Natural killer cell treated with Interleukin-12 subunit alpha and Interleukin-12 subunit beta and Interleukin-15 and Interleukin-18, amount 100 ng/mL, for 72 hours (primary cell): ENCODE results near the gene SLC24A4. TPM values are rescaled to one million over a fixed set of nuclear protein-coding genes. Genes with fewer than 3 reads are reported as not detected.

Experiments used
- ATAC-seq, 2 donors: fragments of 150-1000 bp; cut with Tn5 transposase in 1 of 2; sonication (Bioruptor Pico), chemical (Tn5 transposase) in 1 of 2; 2 replicates each; pipeline ENCODE4 v1.10.0; 2021
- DNase-seq: peaks from one replicate; pipeline ENCODE4 v3.0.0; 2022; ENCODE audit warnings: low spot score
- H3K27ac Mint-ChIP-seq, 2 donors: 1 replicate in 1 of 2; 2 replicates in 1 of 2; pipeline ENCODE4 v1.8.0; 2022; ENCODE audit warnings: mixed read lengths in 2 of 2, mild to moderate bottlenecking in 1 of 2, moderate library complexity in 1 of 2
- H3K27me3 Mint-ChIP-seq, 2 donors: 1 replicate in 1 of 2; 2 replicates in 1 of 2; pipeline ENCODE4 v1.8.0; 2022; ENCODE audit warnings: mixed read lengths in 2 of 2
- H3K36me3 Mint-ChIP-seq: one replicate; pipeline ENCODE4 v1.8.0; 2022; ENCODE audit warnings: mixed read lengths
- H3K4me1 Mint-ChIP-seq, 2 donors: 1 replicate in 1 of 2; 2 replicates in 1 of 2; pipeline ENCODE4 v1.8.0; 2022; ENCODE audit warnings: low read depth in 2 of 2, mixed read lengths in 2 of 2, mild to moderate bottlenecking in 1 of 2
- H3K4me3 Mint-ChIP-seq: one replicate; pipeline ENCODE4 v1.8.0; 2022; ENCODE audit warnings: mixed read lengths
- H3K9me3 Mint-ChIP-seq: 2 replicates; pipeline ENCODE4 v1.8.0; 2022; ENCODE audit warnings: mixed read lengths
- total RNA-seq, 2 donors: library from RNA; stranded (reverse); gene quantifications; one replicate each; pipeline ENCODE4 v1.2.3, GENCODE V29; 2022

Gene SLC24A4
- total RNA-seq, 2 donors from 2014 or later = 0.17 to 0.36 TPM

DNA sequence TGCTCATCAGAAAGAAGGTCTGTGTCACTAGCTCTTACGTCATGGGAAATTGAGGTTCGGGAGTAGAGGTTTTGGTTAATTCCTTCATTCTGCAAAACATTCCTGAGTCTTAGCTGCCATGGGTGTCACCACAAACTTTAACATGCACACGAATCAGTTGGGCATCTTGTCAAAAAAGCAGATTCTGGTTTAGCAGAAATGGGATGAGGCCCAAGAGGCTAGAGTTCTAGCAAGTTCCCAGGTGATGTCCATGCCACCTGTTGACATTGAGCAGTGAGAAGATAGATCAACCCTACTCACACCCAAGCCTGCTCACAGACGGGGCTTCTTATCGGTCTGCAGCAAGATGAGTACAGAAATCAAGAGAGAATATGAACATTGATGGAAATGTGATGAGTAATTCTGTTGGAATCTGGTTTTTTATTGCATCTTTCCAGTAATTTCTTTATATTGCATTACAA is 179.0 kb downstream of the SLC24A4 start:
- ATAC-seq = no peak
- Mint-ChIP-seq H3K9me3 (no peaks in the 10 kb centered on the region), H3K27me3 (peaks cover 0 to 2% of the 10 kb centered on the region in 2 donors)

DNA sequence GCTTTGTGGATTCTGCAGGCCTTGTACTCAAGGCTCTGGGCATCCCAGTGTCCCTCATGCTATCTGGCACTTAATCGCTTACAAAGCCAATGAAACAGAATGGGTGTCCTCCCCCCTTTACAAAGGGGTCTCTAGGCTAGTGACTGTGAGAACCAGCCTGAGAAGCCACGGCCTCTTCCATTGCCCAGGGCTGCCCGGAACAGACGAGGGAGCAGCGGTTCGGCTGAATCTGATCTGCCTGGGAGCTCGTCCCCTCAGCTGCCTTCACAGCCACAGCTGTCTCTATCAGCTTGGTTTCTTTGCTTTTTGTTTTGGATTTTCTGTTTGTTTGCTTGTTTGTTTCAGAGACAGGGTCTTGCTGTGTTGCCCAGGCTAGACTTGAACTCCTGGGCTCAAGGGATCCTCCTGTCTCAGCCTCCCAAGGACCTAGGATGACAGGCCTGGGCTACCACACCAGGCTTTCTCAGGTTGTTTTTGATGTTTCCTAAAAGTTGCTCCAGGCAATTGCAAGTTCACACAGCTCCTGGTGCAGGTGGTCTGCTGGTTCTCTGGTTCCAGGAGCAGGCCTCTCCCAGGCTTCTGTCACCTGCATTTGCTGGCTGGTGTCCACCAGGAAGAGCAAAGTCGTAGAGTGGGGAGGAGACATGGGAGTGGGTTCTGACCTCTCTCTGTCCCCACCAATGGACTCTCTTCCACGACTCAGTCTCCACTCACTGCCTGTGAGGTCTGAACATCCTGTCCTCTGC is 179.7 kb downstream of the SLC24A4 start:
- peak overlapping the region in 1 of 2 donors; percentile 74 for H3K27ac Mint-ChIP-seq
- no peaks in the 10 kb centered on the region for H3K36me3 Mint-ChIP-seq
- no peak for ATAC-seq

More for the DNA sequence above, 179.0 kb downstream of the SLC24A4 start:
- Mint-ChIP-seq H3K27ac (no peak overlapping the region), H3K4me1 (peaks cover 9 to 18% of the 10 kb centered on the region in 2 donors), H3K36me3 (no peaks in the 10 kb centered on the region), H3K4me3 (no peak overlapping the region)
- DNase-seq = no peak

DNA sequence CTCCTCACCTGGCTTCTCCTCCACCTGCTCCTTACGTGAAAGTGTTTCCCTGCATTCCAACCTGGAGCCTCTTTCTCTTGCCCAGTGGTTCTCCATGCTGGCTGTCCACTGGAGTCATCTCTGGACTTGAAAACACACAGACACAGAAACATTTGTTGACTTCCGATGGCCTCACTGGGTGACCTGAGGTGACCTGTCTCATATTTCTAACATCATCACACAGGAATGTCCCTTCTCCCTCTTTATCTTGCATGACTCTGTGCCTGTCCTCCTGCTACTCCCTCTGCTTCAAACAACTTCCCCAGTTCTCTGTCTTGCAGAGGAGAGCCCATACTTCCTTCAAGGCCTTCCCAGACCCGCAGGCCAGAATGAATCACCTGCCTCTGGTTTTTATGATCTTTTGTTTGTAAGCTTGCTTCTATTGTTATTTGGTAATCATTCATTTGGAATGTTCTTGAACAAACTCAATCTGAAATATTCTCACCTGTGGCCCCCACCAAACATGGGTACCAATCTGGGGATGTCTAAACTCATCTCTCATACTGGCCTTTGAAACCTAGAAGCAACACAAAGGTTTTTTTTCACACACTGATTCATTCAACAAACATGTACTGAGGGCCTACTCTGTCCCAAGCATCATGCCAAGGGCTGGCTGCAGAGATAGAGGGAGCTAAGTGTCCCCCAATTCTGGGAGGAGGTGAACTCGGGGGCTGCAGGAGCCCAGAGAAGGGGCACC is 181.0 kb downstream of the SLC24A4 start:
- no peaks in the 10 kb centered on the region for H3K9me3 Mint-ChIP-seq
- ATAC-seq (no peak), DNase-seq (peak; percentile 12)
- H3K4me1 Mint-ChIP-seq = peaks cover 15 to 22% of the 10 kb centered on the region in 2 donors
- H3K27me3 Mint-ChIP-seq = peaks cover 0 to 2% of the 10 kb centered on the region in 2 donors
- H3K4me3 Mint-ChIP-seq = no peak overlapping the region
- H3K36me3 Mint-ChIP-seq = no peaks in the 10 kb centered on the region
- H3K27ac Mint-ChIP-seq = peak overlapping the region in 1 of 2 donors; percentile 74

More for the DNA sequence above, 179.7 kb downstream of the SLC24A4 start:
- Mint-ChIP-seq H3K27me3 (peaks cover 0 to 2% of the 10 kb centered on the region in 2 donors), H3K4me1 (peaks cover 15 to 22% of the 10 kb centered on the region in 2 donors), H3K9me3 (no peaks in the 10 kb centered on the region), H3K4me3 (no peak overlapping the region)
- no peak for DNase-seq

DNA sequence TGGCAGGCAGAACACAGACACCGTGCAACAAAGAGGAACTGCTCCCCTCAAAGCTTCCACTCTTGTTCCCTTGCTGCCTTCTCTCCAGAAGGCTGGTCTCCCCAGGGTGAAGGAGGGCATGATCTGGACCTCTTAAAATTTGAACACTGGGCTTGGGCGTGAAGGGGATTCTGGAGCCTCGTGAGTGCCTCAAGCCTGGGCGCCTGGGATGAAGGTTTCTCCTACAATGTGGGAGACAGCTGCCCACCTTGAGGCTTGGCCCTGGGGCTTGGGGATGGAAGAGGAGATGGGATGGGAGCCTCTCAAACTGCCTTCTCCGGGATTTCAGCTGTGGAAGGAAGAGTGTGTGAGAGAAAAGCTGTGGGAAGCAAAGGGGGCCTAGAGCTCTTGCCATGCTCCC is 182.9 kb downstream of the SLC24A4 start:
- Mint-ChIP-seq H3K4me3 (no peak overlapping the region), H3K27ac (no peak overlapping the region), H3K36me3 (no peaks in the 10 kb centered on the region), H3K27me3 (peaks cover 0 to 2% of the 10 kb centered on the region in 2 donors), H3K4me1 (peaks cover 15 to 25% of the 10 kb centered on the region in 2 donors), H3K9me3 (no peaks in the 10 kb centered on the region)
- DNase-seq = peak; percentile 31
- no peak for ATAC-seq

DNA sequence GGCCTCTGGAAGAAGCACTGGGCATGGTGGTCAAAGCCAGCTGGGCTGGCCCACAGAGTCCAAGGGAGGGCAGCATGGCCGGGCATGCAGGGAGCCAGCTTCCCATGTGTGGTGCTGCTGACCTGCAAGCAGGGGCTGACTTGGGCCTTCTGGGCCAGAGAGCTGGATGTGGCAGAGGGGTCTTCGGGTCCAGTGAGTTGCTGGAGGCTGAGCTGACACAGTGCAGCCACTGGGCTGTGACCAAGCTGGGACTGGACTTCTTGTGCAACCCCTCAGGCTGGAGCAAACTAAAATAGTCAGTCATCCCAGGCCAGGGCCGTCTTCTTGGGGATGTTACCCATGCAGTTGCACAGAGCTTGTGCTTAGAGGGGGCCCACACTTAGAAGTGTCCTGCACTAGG is 183.3 kb downstream of the SLC24A4 start:
- H3K36me3 Mint-ChIP-seq = no peaks in the 10 kb centered on the region
- peak; percentile 31 for DNase-seq
- H3K27me3 Mint-ChIP-seq = peaks cover 0 to 2% of the 10 kb centered on the region in 2 donors
- H3K9me3 Mint-ChIP-seq = no peaks in the 10 kb centered on the region
- no peak for ATAC-seq
- no peak overlapping the region for H3K27ac Mint-ChIP-seq
- no peak overlapping the region for H3K4me3 Mint-ChIP-seq
- H3K4me1 Mint-ChIP-seq = peaks cover 15 to 28% of the 10 kb centered on the region in 2 donors

DNA sequence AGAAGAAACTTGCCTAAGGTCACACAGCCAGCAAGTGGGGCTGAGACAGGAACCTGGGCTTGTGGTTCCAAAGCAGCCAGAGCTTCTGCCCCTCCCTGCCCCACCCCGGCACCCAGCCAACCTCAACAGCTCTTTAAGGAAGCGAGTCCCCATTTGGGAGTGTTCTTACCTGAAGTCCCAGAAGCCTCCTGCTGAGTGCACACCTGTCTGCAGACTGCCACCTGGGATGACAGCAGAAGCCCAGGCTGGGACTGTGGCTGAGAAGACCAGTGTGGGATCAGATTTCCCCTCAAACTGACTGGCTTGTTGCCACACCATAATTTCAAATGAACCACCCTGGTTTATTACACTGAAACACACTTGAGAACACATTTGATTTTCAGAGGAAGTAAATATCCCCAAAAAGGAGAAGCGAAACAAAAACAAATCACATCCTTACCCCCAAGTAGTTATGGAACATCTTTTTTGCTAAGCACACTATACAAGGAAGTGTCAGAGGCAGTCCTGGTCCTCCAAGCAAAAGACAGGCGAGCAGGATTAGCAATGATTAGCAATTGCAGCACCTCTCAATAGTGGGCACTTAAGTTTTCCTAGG is 184.3 kb downstream of the SLC24A4 start:
- Mint-ChIP-seq H3K27ac (peak overlapping the region in 1 of 2 donors; percentile 3), H3K9me3 (no peaks in the 10 kb centered on the region), H3K36me3 (no peaks in the 10 kb centered on the region), H3K27me3 (peaks cover 0 to 2% of the 10 kb centered on the region in 2 donors), H3K4me3 (no peak overlapping the region), H3K4me1 (peaks cover 21 to 37% of the 10 kb centered on the region in 2 donors)
- ATAC-seq (no peak), DNase-seq (peak; percentile 35)

DNA sequence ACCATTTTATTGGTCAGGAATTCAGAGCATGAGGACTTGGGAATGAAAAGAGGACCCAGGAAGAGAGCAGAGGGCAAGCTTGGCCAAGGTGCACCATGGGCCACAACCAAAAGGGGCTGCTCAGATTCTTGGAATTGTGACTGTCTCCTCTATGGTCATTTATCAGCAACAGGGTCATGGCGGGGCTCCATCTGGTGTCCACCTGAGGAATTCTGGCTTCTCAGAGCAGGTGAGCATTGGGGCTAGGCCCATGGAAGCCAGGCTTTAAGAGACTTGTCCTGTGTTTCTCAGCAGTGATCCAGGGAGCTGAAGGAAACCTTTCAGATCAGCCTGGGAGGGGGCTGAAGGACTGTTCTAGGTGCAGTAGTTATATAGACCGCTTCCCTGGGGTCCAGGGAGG is 188.0 kb downstream of the SLC24A4 start:
- Mint-ChIP-seq H3K36me3 (peaks cover 4% of the 10 kb centered on the region), H3K27ac (peak overlapping the region; percentile 49 to 76), H3K27me3 (no peaks in the 10 kb centered on the region), H3K9me3 (no peaks in the 10 kb centered on the region), H3K4me3 (peak overlapping the region; percentile 47), H3K4me1 (peaks cover 24 to 34% of the 10 kb centered on the region in 2 donors)
- ATAC-seq (no peak), DNase-seq (no peak)

DNA sequence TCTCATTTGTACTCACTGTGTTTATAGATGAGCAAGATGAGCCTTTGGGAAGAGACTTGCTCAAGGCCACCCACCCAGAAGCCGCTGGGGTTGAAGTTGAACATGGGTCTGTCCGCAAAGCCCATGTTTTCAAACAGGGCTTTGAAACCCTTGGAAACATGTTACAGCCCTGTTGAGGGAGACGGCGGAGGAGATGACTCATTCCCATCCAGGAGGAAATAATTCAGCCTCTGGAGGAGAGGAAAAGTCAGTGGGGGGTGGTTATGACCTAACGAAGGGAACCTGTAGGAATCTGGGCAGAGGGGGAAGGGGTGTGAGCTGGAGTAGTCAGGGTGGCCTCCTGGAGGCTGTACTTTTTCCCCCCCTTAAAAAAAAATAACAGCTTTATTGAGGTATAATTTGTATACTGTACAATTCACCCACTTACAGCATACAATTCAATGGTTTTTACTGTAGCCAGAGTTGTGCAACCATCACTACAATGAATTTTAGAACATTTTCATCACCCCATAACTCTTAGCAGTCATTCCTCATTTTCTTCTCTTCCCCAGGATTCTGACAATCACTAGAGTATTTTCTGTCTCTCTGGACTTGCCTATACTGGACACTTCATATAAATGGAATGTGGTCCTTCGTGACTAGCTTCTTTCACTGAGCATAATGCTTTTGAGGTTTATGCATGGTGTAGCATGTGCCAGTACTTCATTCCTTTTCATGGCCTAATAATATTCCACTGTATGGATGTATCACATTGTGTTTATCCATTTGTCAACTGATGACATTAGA is 188.7 kb downstream of the SLC24A4 start:
- Mint-ChIP-seq H3K4me1 (peaks cover 27 to 35% of the 10 kb centered on the region in 2 donors), H3K27me3 (no peaks in the 10 kb centered on the region), H3K4me3 (peak overlapping the region; percentile 87), H3K36me3 (peaks cover 4% of the 10 kb centered on the region), H3K27ac (peak overlapping the region; percentile 72 to 92), H3K9me3 (no peaks in the 10 kb centered on the region)
- DNase-seq (no peak), ATAC-seq (no peak)

DNA sequence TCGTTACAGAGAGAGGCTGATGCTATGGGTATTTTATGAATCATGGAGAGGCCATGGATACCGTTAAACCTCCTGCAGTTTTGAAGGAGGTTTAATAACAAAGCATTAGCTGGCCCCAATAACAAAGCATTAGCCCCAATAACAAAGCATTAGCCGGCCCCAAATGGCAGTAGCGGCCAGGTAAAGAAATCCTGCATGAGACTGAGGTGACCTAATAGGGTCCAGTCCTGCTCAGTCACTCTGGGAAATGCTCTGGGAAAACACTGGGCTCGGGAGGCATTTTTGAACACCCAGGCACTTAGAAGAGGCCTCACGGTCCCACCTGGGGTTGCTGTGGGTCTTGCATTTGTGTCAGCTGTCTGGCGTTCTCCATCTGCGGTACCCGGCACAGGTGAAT is 189.8 kb downstream of the SLC24A4 start:
- Mint-ChIP-seq H3K4me3 (peak overlapping the region; percentile 87), H3K27ac (peak overlapping the region; percentile 72 to 92), H3K27me3 (no peaks in the 10 kb centered on the region), H3K36me3 (peaks cover 4% of the 10 kb centered on the region), H3K9me3 (no peaks in the 10 kb centered on the region), H3K4me1 (peaks cover 33 to 41% of the 10 kb centered on the region in 2 donors)
- no peak for DNase-seq
- ATAC-seq = no peak

DNA sequence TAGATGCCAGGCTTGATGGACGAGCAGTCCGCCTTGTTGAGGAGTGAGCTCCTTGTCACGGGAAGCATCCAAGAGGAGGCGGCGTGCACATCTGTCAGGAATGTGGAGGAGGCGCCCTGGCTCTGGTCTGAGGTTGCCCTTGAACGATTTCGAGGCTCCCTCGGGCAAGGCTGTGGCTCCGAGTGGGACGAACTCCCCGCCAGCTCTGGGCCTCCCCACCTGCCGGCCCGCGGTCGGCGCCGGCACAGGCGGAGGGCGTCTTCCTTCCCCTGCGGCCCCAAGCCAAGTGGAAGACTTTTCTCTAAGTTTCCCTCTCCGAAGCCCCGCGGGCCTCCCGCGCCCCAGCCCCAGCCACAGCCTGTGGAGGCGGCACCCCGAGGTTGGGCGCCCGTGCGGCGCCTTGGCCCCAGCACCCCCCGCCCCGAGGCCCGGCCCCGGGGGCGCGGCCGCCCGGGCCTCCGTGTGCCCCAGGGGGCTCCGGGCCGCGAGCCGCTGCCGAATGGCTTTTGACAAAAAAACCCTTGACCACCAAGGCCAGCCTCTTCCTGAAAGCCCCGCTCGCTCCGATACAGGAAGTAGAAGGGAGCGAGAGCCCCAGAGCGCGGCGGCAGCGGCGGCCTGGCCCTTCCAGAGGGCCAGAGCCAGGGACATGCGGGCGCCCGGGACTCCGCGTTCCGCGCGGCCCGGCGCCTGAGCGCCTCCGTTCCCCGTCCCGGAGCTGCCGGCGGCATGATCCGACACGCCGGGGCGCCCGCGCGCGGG is 190.4 kb downstream of the SLC24A4 start, which contains the start of gene RIN3:
Gene RIN3 (plus strand): TSS at position 578 of the 762 bp plus-strand sequence. CDS start 152 bp downstream, at position 730.
- no peaks in the 10 kb centered on the region for H3K9me3 Mint-ChIP-seq
- ATAC-seq (peak; percentile 78 to 87), DNase-seq (peak; percentile 91)
- H3K36me3 Mint-ChIP-seq = peaks cover 4% of the 10 kb centered on the region
- no peaks in the 10 kb centered on the region for H3K27me3 Mint-ChIP-seq
- peak within 1 kb of the TSS; percentile 87 for H3K4me3 Mint-ChIP-seq
- H3K4me1 Mint-ChIP-seq = peaks cover 38 to 46% of the 10 kb centered on the region in 2 donors
- H3K27ac Mint-ChIP-seq = peak within 1 kb of the TSS; percentile 99 to 100

DNA sequence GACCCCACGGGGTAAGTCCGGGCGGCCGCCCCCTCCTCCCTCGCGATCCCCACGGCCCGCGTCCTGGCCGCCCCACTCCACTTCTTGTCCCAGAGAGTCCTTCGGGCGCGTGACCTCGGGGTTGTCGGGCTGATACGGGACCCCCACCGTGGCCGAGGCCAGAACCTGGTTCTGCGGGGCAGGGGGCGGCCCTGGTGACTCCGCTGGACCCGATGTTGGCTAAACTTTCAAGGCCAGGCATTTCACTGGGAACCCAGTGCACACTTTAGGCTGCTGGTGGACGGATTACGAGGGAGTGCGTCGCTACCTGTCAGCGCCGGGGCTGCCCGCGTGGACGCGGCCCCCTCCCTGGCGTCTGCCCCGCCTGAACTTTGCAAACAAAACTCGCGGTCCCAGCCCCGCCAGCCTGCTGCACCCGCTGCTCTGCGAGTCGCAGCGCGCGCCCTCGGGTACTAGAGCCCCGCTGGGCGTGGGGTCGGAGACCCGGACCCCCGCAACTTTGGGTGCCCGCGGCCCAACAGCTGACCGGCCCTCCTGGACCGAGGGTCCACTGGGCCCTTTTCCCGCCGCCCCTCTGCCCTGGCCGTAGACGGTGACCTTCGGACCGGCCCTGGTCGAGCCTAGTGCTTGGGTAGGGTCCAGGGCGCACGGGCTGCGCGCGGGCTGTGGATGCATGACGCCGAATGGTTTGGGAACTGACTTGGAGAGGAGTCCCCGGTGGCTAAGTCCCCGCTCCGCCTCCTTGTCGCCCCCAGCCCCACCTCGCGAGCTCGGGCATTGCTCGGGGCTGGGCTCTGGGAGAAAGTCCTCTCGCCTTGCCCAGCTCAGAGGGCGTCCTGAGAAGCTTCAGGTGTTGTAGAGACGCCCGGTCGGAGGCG is 191.2 kb downstream of the SLC24A4 start:
- peak overlapping the region; percentile 99 to 100 for H3K27ac Mint-ChIP-seq
- H3K36me3 Mint-ChIP-seq = peaks cover 4% of the 10 kb centered on the region
- peaks cover 47 to 54% of the 10 kb centered on the region in 2 donors for H3K4me1 Mint-ChIP-seq
- no peaks in the 10 kb centered on the region for H3K27me3 Mint-ChIP-seq
- H3K9me3 Mint-ChIP-seq = no peaks in the 10 kb centered on the region
- DNase-seq (no peak), ATAC-seq (peak; percentile 15 to 55)
- peak overlapping the region; percentile 87 for H3K4me3 Mint-ChIP-seq
